Heart left ventricle (tissue), 13 donors: ENCODE data around the gene KIF1C.

Experiments used
- POLR2A ChIP-seq, 2 donors: fragments of 450-650 bp; IDR thresholded peaks; one replicate each; pipeline ENCODE4 v1.6.1; 2017; ENCODE audit warnings: antibody characterized with exemption in 2 of 2, mild to moderate bottlenecking in 2 of 2, moderate library complexity in 2 of 2
- TF ChIP-seq, protein P1 (sequence below), 12 donors: fragments of 200-600 bp; sonication (generic) in 4 of 12; IDR thresholded peaks; one replicate each; pipeline versions ENCODE4 v1.5.0 to v1.8.0; 2018 to 2022; ENCODE audit warnings: antibody characterized with exemption in 12 of 12, mild to moderate bottlenecking in 5 of 12
- donor health status: ischemic (EF 13 %, LVEDD 7.1; RV severe dilation, severe dysfunction).
- donor health status: DM: no; HTN: yes; CAD: no.
- donor health status: DM: no; HTN: no; CAD: no.
- donor health status: ischemic (EF 25% LVEDD 6.9; RV normal size, moderate dysfunction).
- donor health status: ischemic (EF 25% LVEDD 5.7; RV mildly dilated, moderate dysfunction).
- donor health status: ischemic (EF 35%, LVEDD 5.7; RV mildly dilated, moderate dysfunction).
- donor health status: nonischemic (EF 11% LVEDD 7.7; RV severe dilation, severe dysfunction).
- donor health status: DM: yes; HTN: yes; CAD: no.
- donor health status: PGD.
- donor health status: ischemic (EF 29% LVEDD 5.4; RV normal size, mild dysfunction).
- donor health status: nonischemic (EF 23%, LVEDD 6.1; RV moderate dilation, normal function).

DNA sequence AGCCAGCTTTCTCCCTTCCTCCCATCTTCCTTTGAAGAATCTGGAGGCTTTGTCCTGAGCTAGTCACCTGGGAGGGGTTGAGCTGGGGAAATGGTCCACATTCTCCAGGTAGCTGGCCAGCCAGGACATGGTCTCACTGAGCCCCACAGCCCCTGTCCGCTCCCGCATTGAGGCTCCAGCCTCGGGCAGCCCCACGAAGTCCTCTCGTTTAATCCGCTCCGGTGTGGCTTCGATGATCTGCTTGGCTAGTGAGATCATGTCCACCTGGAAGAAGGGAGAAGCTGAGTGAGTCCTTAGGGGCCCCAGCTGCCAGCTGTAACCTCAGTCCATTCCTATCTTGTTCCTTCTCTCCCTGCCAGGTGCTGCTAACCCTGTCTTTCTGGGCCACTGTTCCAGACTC is 27.5 kb upstream of the KIF1C start:
- TF ChIP-seq, protein P1, sequence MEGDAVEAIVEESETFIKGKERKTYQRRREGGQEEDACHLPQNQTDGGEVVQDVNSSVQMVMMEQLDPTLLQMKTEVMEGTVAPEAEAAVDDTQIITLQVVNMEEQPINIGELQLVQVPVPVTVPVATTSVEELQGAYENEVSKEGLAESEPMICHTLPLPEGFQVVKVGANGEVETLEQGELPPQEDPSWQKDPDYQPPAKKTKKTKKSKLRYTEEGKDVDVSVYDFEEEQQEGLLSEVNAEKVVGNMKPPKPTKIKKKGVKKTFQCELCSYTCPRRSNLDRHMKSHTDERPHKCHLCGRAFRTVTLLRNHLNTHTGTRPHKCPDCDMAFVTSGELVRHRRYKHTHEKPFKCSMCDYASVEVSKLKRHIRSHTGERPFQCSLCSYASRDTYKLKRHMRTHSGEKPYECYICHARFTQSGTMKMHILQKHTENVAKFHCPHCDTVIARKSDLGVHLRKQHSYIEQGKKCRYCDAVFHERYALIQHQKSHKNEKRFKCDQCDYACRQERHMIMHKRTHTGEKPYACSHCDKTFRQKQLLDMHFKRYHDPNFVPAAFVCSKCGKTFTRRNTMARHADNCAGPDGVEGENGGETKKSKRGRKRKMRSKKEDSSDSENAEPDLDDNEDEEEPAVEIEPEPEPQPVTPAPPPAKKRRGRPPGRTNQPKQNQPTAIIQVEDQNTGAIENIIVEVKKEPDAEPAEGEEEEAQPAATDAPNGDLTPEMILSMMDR (IDR thresholded peaks at IDR 0.05) = no peak
- no peak for TF ChIP-seq POLR2A (IDR thresholded peaks at IDR 0.05)
